ENCODE measurements around the gene ZNF516.

DNA sequence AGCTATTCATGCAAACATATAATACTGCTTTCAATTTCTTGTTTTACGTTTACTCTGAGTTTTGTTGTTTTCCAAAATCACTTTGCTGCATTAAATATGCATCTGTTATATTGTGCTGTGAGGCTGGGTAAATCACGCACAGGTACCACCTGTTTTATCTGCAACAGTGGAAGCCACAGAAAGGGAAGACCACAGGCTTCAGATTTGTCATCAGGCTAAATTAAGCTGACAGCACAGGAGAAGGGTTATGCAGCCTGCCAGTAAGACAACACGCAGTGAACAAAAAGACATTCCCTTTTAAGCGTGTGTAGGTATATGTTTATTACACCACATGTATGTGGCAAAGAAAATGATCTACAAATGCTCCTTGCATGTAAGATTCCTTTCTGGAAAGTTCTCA is 38.2 kb downstream of the ZNF516 start:
- TF ChIP-seq EP300 (IDR thresholded peaks at IDR 0.05), result no peak
- no peak for TF ChIP-seq CTCF (IDR thresholded peaks at IDR 0.05)
- no peak for TF ChIP-seq POLR2A (IDR thresholded peaks at IDR 0.05)
- no peak for TF ChIP-seq POLR2AphosphoS5 (IDR thresholded peaks at IDR 0.05)
